Suprapubic skin (tissue), 3 donors: ENCODE measurements around the gene GIMAP8.

Experiments used
- CTCF ChIP-seq, 2 donors: fragments of 200-600 bp in 1 of 2; fragments of 450-650 bp in 1 of 2; sonication (generic) in 1 of 2; IDR thresholded peaks; one replicate each; pipeline ENCODE4 v1.5.1; 2016 to 2019; ENCODE audit warnings: antibody characterized with exemption in 2 of 2, mild to moderate bottlenecking in 1 of 2, moderate library complexity in 1 of 2
- EP300 ChIP-seq: sonication (generic); formaldehyde crosslinking; IDR thresholded peaks from one replicate; pipeline ENCODE4 v1.6.1; 2017; ENCODE audit warnings: antibody characterized with exemption
- POLR2A ChIP-seq, 2 donors: fragments of 450-650 bp; IDR thresholded peaks; one replicate each; pipeline ENCODE4 v1.6.1; 2017; ENCODE audit warnings: antibody characterized with exemption in 2 of 2, mild to moderate bottlenecking in 2 of 2, moderate library complexity in 2 of 2

DNA sequence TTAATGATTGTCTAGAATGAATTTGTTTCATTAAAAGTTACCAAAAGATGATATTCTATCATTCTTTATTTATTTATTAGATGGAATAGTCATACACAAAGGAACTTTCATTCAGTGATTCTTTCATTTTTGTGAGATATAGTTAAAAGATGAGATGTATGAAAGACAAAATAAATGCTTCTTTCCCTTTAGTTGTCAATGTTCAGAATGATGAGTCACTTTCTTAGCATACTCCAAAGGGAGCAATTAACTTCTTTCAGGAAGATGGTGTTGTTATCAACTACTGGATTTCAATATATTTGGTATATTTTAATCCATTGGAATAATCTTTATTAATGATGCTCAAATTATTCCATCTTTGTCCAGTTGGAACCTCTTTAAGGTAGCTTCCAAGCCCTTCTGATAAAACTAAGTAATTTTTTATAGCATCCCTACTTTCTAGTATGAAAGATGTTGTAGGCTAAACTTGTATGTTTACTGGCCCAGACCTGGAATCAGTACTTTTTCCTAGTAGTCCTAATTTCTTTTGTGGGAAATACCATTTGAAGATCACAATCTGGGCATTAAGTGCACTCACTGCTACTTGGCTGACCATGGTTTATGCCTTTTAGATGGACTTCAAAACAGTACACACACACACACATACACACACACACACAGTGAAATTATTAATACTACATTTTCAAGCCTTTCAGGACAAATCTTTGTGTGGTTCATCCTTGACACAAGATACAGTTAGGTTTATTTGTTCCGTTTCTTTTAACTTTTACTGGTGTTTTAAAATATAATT is 66.7 kb downstream of the GIMAP8 start:
- TF ChIP-seq EP300 (no peak), POLR2A (IDR thresholded peaks at IDR 0.05) (no peak), CTCF (IDR thresholded peaks at IDR 0.05) (no peak)
